ENCODE data around the gene CLIP4.

DNA sequence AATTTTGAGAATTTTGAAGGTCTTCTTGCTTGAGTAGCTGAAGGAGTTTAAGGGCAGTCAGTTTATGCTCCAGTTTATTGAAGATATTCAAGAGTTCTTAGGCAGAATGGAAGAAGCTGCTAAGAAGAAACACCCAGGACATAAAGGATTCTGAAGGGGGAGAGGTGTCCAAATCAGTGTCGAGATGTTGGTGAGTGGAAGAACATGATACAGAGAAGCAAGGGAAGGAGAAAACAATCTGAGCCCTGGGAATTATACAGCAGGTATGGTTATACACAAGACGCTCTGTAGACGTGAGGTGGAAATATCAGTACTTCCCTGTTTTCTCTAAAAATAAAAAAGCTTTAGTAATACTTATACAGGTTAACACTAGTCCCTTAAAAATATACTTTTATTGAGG, 60.1 kb downstream of the CLIP4 start:
- no peak for TF ChIP-seq ELK1 (IDR thresholded peaks at IDR 0.05; ENCODE audit: low read depth, low read length)
- TF ChIP-seq, protein P1, sequence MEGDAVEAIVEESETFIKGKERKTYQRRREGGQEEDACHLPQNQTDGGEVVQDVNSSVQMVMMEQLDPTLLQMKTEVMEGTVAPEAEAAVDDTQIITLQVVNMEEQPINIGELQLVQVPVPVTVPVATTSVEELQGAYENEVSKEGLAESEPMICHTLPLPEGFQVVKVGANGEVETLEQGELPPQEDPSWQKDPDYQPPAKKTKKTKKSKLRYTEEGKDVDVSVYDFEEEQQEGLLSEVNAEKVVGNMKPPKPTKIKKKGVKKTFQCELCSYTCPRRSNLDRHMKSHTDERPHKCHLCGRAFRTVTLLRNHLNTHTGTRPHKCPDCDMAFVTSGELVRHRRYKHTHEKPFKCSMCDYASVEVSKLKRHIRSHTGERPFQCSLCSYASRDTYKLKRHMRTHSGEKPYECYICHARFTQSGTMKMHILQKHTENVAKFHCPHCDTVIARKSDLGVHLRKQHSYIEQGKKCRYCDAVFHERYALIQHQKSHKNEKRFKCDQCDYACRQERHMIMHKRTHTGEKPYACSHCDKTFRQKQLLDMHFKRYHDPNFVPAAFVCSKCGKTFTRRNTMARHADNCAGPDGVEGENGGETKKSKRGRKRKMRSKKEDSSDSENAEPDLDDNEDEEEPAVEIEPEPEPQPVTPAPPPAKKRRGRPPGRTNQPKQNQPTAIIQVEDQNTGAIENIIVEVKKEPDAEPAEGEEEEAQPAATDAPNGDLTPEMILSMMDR (IDR thresholded peaks at IDR 0.05 in 2 of 3, conservative IDR thresholded peaks at IDR 0.05 in 1 of 3; ENCODE audit: control insufficient read depth in 2 of 3, extremely low read depth in 1 of 3, insufficient read depth in 1 of 3, low read depth in 3 of 3, low read length in 3 of 3), result no peak
- TF ChIP-seq SRF (IDR thresholded peaks at IDR 0.05; ENCODE audit: low read depth in 2 of 2, low read length in 2 of 2), result no peak
- no peak for TF ChIP-seq TCF12 (IDR thresholded peaks at IDR 0.05; ENCODE audit: low read depth, low read length)
- TF ChIP-seq SREBF2 (IDR thresholded peaks at IDR 0.05; ENCODE audit: low read length), result no peak
- TF ChIP-seq SUPT20H (IDR thresholded peaks at IDR 0.05; ENCODE audit: borderline replicate concordance, control insufficient read depth, low read depth, low read length), result no peak

Data from GM12878 (cell line).